Measurements from ENCODE around the gene RGS6.

RGS6 gene

GRCh38 chr14:72554994-72555608 is 622.9 kb downstream of the RGS6 start:
- no peak for DNase-seq (ENCODE audit: low read depth)

DNA sequence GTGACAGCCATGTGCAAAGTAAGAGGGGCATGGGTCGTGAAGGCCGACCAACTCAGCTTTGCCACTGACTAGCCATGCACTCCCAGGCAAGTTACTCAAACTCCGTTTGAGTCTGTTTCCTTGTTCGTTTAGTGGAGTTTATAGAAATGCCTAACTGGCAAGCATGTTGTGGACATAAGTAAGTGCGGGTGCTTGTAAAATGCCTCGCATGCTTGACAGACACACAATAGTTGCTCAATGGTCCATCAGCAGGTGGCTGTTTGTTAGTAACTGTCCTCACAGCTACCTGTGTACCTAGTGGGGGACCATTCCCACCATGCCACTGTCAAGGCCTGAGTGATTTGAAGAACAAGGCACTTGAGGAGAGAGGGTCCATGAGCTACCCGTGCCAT is 623.4 kb downstream of the RGS6 start:
- DNase-seq (ENCODE audit: low read depth) = no peak

DNA sequence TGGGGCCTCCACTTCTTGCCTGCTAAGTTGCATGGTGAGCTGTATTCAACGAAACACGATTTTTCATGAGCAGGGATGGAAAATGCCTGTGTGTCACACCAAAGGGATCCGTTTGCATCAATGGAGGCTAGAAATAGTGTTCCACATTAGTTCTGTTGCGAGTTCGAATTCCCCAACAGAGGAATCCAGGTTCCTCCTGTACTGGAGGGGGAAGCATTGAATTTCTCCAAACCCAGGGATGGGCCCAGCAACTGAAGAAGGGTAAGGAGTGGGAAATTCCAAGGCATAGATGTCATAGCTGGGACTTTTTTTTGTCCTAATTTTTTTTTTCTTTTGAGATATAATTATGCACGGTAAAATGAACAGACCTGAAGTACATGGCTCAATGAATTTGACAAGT is 625.4 kb downstream of the RGS6 start:
- DNase-seq (ENCODE audit: low read depth) = no peak

GRCh38 chr14:72558721-72559120 is 626.5 kb downstream of the RGS6 start:
- no peak for DNase-seq (ENCODE audit: low read depth)

DNA sequence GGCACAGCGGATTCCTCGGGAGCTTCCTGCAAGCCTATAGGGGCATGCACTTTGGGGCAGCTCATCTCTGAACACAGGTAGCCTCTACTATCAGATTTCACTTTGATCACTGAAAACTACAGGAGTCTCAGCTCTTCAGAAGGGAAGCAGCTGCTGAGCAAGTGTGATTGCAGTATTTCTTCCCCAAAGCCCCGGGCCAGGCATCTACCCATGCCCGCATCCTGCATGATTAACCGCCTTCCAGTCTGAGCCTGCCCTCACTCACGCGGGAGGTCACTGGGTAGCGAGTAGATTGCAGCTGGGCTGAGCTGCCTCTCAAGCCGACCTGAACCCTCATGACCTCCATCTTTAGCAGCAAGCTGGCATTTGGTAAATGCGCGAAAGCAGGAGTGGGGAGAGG is 627.0 kb downstream of the RGS6 start:
- no peak for DNase-seq (ENCODE audit: low read depth)

DNA sequence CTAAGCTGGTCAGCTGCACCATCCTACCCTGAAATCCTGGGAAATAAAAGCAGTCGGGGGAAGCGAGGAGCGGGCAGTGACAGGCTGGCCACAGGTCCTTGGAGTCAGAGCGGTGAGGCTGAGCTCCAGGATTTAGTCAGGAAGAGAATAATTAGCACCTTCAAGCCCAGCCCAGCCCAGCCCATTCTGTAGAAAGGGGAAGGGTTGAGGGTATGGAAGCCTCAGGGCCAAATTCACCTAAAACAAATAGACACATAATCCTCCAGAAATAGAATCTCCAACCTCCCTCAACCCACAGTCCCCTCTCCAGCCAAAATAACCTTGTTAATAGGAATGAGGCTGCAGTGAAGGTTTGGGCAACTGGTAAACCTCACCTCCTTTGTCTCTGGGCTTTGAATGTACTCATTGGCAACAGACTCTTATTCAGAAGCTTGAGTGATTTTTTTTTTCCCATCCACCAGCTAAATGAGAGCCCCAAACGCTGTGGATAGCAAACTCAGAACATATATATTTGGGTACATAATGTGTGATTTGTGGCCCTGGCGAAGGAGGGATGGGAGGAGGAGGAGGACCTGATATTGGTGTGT is 627.5 kb downstream of the RGS6 start:
- no peak for DNase-seq (ENCODE audit: low read depth)

- no peak for DNase-seq (ENCODE audit: low read depth)
Observed at GRCh38 chr14:72560331-72560730, 628.1 kb downstream of the RGS6 start.

- DNase-seq (ENCODE audit: low read depth) = no peak
Observed at GRCh38 chr14:72560889-72561493, 628.8 kb downstream of the RGS6 start.

DNA sequence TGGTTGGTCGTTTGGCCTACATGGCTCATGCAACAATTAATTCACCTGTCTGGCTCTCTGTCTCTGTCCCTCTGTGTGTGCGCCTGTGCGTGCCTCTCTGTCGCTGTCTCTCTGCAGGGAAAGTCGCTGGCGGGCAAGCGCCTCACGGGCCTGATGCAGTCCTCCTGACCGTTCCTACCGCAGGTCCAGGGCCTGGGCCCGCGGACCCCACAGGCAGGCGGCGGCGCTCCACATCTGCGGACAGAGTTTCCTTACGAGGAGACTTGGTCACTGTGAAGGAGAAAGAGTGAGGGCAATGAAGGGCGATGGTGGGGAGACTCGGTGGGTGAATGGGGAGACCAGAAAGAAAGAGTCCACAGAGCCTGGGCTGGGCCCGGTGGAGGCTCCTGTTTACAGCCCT is 630.1 kb downstream of the RGS6 start:
- DNase-seq (ENCODE audit: low read depth) = no peak

DNA sequence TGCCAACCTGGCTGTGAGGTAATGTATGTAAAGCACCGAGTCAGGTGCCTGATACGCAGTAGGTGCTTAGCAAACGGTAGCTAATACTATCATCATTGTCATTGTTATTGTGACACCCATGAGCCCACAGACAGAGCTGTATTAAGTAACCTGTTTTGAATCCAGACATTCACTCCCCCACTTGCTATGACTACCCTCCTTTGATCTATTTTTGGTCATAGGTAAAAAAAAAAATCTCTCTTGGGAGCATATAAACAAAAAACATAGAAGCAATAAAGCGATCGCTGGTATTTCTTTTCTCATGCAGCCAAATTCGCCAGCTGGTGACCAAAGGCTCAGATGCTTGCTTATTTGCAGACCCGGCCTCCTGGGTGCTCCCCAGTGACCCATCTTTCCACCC is 631.4 kb downstream of the RGS6 start:
- DNase-seq (ENCODE audit: low read depth) = no peak

- DNase-seq (ENCODE audit: low read depth) = no peak
Observed at GRCh38 chr14:72565149-72565559, 632.9 kb downstream of the RGS6 start.

DNA sequence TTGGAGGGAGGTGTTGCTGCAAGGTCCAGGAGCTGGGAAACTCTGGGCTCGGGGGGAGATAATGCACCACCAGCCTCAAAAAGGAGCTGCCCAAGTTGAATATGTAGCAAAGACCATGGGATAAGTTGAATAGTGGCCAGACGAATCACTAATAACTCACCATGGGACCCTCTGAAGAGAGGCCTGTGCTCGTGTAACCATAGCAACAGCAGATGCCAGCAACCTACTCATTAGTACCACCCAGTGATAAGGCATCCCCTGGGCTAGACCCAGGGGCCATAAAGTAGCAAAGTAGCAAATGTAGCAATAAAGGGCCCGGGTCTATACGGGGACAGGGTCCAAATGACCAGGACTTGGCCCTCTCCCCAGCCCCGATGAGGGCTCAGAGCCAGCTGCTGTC is 633.7 kb downstream of the RGS6 start:
- no peak for DNase-seq (ENCODE audit: low read depth)

DNA sequence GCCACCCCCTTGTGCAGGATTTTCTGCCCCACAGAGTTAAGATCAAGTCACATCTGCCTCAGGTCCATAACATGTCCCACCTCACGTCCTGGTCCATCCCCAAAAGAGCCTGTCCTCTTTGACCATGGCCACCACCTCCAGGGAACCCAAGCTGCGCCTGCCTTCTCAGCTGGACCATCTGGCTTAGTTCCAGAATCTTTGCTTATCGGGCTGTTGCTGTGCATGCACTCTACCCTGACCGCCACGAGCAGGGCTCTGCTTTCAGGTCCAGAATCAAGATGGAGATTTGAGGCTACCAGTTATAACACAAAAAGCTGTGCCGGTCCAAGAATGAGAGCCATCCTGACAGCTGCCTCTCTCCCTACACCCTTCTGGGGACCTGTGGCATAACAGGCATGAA is 635.0 kb downstream of the RGS6 start:
- no peak for DNase-seq (ENCODE audit: low read depth)

- no peak for DNase-seq (ENCODE audit: low read depth)
Observed at GRCh38 chr14:72568296-72568992, 636.2 kb downstream of the RGS6 start.

- DNase-seq (ENCODE audit: low read depth) = no peak
Observed at GRCh38 chr14:72573725-72574417, 641.6 kb downstream of the RGS6 start.

DNA sequence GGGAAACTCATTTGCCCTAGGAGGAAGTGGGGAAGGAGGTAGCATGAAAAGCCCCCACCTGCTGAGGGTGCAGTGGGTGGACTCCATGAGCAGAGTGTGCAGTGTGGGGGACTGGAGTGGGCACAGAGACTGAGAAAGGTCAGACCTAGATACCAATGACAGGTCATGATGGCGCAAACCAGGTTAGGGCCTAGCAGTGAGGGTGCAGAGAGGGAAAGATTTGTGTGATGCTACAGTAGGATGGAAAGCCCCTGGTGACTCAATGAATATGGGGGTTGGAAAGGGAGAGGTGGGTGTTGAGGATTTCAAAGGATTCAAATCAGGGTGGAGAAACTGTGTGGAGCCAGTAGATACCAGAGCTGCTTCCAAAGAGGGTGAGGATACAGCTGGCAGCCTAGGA is 642.5 kb downstream of the RGS6 start:
- DNase-seq (ENCODE audit: low read depth) = no peak

GRCh38 chr14:72576258-72576657 is 644.0 kb downstream of the RGS6 start:
- DNase-seq (ENCODE audit: low read depth) = no peak

DNA sequence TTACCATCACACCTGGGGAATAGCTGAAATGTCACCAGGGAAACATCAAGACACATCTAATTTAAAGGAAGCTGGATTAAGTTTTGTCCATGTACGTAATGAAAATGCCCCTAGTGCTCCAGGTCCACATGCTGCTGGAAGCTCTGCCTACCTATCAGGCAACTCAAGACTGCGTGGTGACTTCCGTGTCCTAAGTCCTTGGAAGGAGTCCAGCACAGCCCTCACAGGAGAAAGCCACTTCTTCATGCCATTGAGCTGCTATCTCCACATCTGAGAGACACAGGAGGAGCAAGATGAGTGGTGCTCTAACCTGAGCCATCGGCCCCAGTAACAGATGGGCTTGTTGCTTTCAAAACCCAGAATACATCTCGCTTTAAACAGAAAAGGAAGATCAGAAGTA is 645.3 kb downstream of the RGS6 start:
- no peak for DNase-seq (ENCODE audit: low read depth)

GRCh38 chr14:72578514-72578913 is 646.3 kb downstream of the RGS6 start:
- DNase-seq (ENCODE audit: low read depth) = no peak

DNA sequence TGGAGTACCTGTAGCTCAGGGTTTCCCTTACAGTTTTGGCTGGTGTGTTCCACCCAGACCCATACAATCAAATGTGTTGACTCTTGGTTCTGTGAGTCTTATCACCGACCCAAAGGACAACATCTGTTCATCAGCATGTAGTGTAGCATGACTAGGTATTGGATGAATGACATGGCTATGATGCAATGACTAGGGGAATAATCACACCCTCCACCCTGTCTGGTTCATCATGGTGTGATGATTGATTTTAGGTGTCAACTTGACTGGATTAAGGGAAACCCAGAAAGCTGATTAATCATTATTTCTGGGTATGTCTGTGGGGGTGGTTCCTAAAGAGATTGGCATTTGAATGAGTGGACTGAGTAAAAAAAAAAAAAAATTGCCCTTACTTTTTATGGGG is 650.4 kb downstream of the RGS6 start:
- DNase-seq (ENCODE audit: low read depth) = no peak

DNA sequence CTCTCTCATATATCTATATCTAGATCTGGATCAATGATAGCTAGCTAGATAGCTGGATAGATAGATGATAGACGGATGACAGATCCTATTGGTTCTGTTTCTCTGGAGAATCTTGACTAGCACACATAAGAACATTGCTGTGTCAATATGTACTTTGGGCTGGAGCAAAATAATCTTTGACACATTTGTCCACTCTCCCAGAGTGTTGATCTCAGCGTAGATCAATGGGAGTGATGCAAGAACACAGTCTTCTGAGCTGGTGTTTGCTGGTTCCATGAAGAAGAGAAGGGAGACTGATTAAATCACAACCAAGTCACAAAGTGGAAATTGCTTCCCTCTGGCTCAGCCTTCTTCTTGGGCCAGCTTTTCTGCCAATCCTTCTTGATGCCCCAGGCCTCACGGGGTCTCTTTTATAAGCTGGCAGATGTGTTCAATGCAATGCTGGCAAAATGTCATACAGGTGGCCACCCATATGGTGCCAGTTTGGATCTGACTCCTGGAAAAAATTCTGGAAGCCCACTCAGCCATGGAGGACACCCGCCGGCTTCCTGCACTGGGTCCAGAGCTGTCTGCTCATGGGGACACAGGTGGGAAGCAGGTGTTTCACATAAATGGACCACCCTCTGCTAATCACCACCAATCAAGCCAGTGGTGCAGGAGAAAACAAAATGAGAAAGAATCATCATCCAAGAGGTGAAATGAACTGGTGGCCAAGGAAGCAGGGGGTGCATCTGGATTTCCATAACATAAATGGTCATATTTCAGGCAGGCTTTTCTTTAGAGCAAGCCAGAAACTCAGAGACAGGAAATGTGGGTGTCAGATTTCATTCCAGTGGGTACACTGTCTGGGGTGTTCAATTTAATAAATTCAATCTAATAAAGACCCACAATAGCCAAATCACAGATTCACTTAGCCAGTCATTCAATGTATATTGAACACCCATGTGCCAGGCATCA is 651.4 kb downstream of the RGS6 start:
- DNase-seq (ENCODE audit: low read depth) = no peak

- no peak for DNase-seq (ENCODE audit: low read depth)
Observed at GRCh38 chr14:72588521-72588920, 656.3 kb downstream of the RGS6 start.

All from activated T-cell treated with anti-CD3 and anti-CD28 coated beads for 48 hours (primary cell).